Spleen (tissue), 7 donors: ENCODE results near the gene TMEM108.

Experiments used
- POLR2A ChIP-seq, 3 donors: fragments of 450-650 bp; IDR thresholded peaks; one replicate each; pipeline ENCODE4 v1.5.1; 2017; ENCODE audit warnings: antibody characterized with exemption in 3 of 3, mild to moderate bottlenecking in 1 of 3
- POLR2AphosphoS5 ChIP-seq, 3 donors: sonication (generic); formaldehyde crosslinking; IDR thresholded peaks; one replicate each; pipeline ENCODE4 v1.5.1; 2017; ENCODE audit warnings: antibody characterized with exemption in 3 of 3
- TF ChIP-seq, protein P1 (sequence below), 11 experiments: fragments of 200-600 bp in 7 of 11; fragments of 450-650 bp in 4 of 11; sonication (generic) in 4 of 11; IDR thresholded peaks in 8 of 11; conservative IDR thresholded peaks in 3 of 11; 1 replicate in 7 of 11; 2 replicates in 4 of 11; pipeline versions ENCODE4 v1.4.0 to v1.8.0; 2016 to 2021; ENCODE audit warnings: antibody characterized with exemption in 11 of 11, inconsistent platforms in 4 of 11, mild to moderate bottlenecking in 1 of 11
- donor health status: DM: no; HTN: no; CAD: no; lungs with moderate emphysema.
- donor health status: DM: no; HTN: no; CAD: no.
- donor health status: DM: no; HTN: no; CAD: no.

DNA sequence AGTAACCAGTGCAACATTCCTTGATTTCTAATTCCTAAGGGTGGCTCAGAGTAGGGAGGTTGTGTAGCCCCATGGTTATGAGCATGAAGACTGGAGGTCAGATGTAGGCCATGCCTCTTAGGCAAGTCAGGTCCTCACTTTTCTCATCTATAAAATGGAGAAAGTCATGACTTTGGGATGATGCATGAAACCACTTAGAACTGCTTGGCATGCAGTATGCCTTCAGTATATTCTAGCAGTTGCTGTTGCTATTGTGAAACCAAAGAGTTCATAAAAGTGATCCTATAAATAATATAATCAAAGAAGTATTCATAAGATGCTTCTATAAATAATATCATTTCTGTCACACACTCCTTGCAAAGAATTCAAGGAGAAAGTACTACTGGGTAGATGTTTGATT lies 65.5 kb downstream of the TMEM108 start:
- TF ChIP-seq, protein P1, sequence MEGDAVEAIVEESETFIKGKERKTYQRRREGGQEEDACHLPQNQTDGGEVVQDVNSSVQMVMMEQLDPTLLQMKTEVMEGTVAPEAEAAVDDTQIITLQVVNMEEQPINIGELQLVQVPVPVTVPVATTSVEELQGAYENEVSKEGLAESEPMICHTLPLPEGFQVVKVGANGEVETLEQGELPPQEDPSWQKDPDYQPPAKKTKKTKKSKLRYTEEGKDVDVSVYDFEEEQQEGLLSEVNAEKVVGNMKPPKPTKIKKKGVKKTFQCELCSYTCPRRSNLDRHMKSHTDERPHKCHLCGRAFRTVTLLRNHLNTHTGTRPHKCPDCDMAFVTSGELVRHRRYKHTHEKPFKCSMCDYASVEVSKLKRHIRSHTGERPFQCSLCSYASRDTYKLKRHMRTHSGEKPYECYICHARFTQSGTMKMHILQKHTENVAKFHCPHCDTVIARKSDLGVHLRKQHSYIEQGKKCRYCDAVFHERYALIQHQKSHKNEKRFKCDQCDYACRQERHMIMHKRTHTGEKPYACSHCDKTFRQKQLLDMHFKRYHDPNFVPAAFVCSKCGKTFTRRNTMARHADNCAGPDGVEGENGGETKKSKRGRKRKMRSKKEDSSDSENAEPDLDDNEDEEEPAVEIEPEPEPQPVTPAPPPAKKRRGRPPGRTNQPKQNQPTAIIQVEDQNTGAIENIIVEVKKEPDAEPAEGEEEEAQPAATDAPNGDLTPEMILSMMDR (IDR thresholded peaks at IDR 0.05 in 8 of 11, conservative IDR thresholded peaks at IDR 0.05 in 3 of 11), result no peak
- no peak for TF ChIP-seq POLR2A (IDR thresholded peaks at IDR 0.05)
- no peak for TF ChIP-seq POLR2AphosphoS5 (IDR thresholded peaks at IDR 0.05)
